Nephron (organoid): ENCODE measurements around the gene TBPL1.

Experiments used
- H3K27ac Mint-ChIP-seq, 3 experiments: 2 replicates each; pipeline ENCODE4 v1.8.0; 2020; ENCODE audit warnings: mixed read lengths in 3 of 3, mild to moderate bottlenecking in 2 of 3, moderate library complexity in 1 of 3
- H3K27me3 Mint-ChIP-seq: 2 replicates; pipeline ENCODE4 v1.8.0; 2021; ENCODE audit warnings: low read depth, mild to moderate bottlenecking, moderate library complexity, mixed read lengths
- H3K36me3 Mint-ChIP-seq: 2 replicates; pipeline ENCODE4 v1.8.0; 2020; ENCODE audit warnings: low read depth, mixed read lengths
- H3K4me1 Mint-ChIP-seq: 2 replicates; pipeline ENCODE4 v1.8.0; 2020; ENCODE audit warnings: mixed read lengths
- H3K4me3 Mint-ChIP-seq, 3 experiments: 2 replicates each; pipeline ENCODE4 v1.8.0; 2020; ENCODE audit warnings: mild to moderate bottlenecking in 3 of 3, mixed read lengths in 3 of 3, moderate library complexity in 2 of 3
- H3K9me3 Mint-ChIP-seq: 2 replicates; pipeline ENCODE4 v1.8.0; 2020; ENCODE audit warnings: mixed read lengths
- CTCF ChIP-seq, 3 experiments: fragments of 200-600 bp; sonication (generic); IDR thresholded peaks; one replicate each; pipeline ENCODE4 v1.5.0; 2021; ENCODE audit warnings: antibody characterized with exemption in 3 of 3; ENCODE audit not compliant: unreplicated experiment in 3 of 3

The TBPL1 gene

DNA sequence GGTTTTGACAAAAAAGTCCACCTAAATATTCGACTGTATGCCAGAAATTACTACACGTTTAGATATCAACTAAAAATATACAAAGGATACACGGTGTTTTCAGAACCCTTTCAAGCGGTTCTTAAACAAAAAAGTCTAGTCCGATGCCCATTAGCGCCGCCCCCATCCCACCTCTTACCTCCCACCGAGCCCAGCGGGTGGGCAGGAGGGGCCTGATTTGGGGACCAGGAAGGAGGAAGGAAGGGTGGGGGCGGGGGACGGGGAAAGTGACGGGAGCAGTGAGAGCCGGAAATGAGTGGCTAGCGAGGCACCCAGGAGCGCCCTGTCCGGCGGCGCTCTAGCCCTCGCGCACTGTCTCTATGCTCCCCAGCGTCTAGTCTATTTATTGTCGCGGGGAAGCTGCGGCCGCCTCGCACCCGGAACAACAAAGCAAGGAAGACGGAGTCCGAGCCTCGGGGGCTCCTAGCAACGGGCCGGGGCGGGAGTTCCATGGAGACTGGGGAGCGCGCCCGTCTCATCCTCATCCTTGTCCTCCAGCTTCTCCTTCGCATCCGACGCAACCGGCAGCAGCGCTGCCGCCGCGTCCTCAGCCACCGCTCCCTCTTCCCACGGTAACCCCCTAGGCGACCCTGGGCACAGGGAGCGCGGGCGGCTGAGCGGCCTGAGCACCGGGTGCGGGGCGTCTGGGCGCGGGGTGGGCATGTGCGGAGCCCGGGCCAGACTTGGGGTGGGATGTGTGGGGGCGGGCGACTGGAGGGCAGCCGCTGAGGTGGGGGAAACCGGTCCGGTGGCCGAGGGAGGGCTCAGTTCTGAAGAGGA is at the start of gene TBPL1:
Gene TBPL1 (plus strand): TSS at position 410 of the 819 bp plus-strand sequence. CDS start 26,902 bp downstream, outside the sequence.
- H3K4me1 Mint-ChIP-seq = peaks cover 32% of the 10 kb centered on the region
- peak within 1 kb of the TSS; percentile 94 to 97 (median 96) for H3K4me3 Mint-ChIP-seq
- no peaks in the 10 kb centered on the region for H3K36me3 Mint-ChIP-seq
- no peaks in the 10 kb centered on the region for H3K27me3 Mint-ChIP-seq
- peak within 1 kb of the TSS; percentile 98 to 99 (median 99) for H3K27ac Mint-ChIP-seq
- no peak for TF ChIP-seq CTCF (IDR thresholded peaks at IDR 0.05; ENCODE audit: unreplicated experiment in 3 of 3)
- no peaks in the 10 kb centered on the region for H3K9me3 Mint-ChIP-seq

GRCh38 chr6:133903855-133904254 is 49.2 kb upstream of the TBPL1 start:
- peaks cover 17% of the 10 kb centered on the region for H3K27me3 Mint-ChIP-seq
- no peak for TF ChIP-seq CTCF (IDR thresholded peaks at IDR 0.05; ENCODE audit: unreplicated experiment in 3 of 3)
- H3K36me3 Mint-ChIP-seq = no peaks in the 10 kb centered on the region
- peaks cover 4% of the 10 kb centered on the region for H3K4me1 Mint-ChIP-seq
- H3K9me3 Mint-ChIP-seq = no peaks in the 10 kb centered on the region
- no peak overlapping the region for H3K27ac Mint-ChIP-seq
- H3K4me3 Mint-ChIP-seq = no peak overlapping the region

DNA sequence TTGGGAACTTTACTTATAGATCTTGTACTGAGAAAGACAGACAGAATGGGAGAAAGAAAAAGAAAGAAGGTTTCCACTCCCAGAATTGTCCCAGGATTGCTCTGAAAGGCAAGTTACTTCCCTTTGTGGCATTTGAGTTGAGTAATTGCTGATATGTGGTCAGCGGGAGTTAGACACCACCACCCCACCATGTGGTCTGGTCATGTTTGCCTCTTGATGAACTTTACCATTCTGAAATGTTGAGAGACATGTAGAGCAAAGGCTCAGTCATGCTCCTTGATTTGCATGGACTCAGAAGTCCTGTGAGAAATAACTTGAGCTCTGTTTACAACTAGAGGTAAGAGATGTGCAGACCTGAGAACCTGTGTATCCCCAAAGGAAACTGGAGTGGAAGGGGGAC is 47.0 kb upstream of the TBPL1 start:
- H3K27ac Mint-ChIP-seq = peak overlapping the region; percentile 12 to 76 (median 28)
- peaks cover 7% of the 10 kb centered on the region for H3K27me3 Mint-ChIP-seq
- peaks cover 8% of the 10 kb centered on the region for H3K9me3 Mint-ChIP-seq
- no peak for TF ChIP-seq CTCF (IDR thresholded peaks at IDR 0.05; ENCODE audit: unreplicated experiment in 3 of 3)
- H3K4me3 Mint-ChIP-seq = no peak overlapping the region
- peaks cover 4% of the 10 kb centered on the region for H3K4me1 Mint-ChIP-seq
- H3K36me3 Mint-ChIP-seq = peaks cover 4% of the 10 kb centered on the region

- Mint-ChIP-seq H3K36me3 (no peaks in the 10 kb centered on the region), H3K27me3 (no peaks in the 10 kb centered on the region), H3K9me3 (peaks cover 14% of the 10 kb centered on the region), H3K4me3 (no peak overlapping the region), H3K4me1 (peaks cover 6% of the 10 kb centered on the region), H3K27ac (peak overlapping the region; percentile 54 to 82 (median 65))
- TF ChIP-seq CTCF (IDR thresholded peaks at IDR 0.05; ENCODE audit: unreplicated experiment in 3 of 3) = peak; percentile 88 to 96 (median 96)
Observed at GRCh38 chr6:133916650-133917151, 36.3 kb upstream of the TBPL1 start.

GRCh38 chr6:133917781-133918180 is 35.2 kb upstream of the TBPL1 start:
- peak overlapping the region in 2 of 3 experiments; percentile 4 to 40 for H3K27ac Mint-ChIP-seq
- no peak overlapping the region for H3K4me3 Mint-ChIP-seq
- H3K27me3 Mint-ChIP-seq = no peaks in the 10 kb centered on the region
- peaks cover 10% of the 10 kb centered on the region for H3K9me3 Mint-ChIP-seq
- peaks cover 6% of the 10 kb centered on the region for H3K4me1 Mint-ChIP-seq
- no peaks in the 10 kb centered on the region for H3K36me3 Mint-ChIP-seq
- no peak for TF ChIP-seq CTCF (IDR thresholded peaks at IDR 0.05; ENCODE audit: unreplicated experiment in 3 of 3)
